HEK293T (cell line): ENCODE results near the gene TTC7B.

Experiments used
- BHLHE40 ChIP-seq: fragments of 450-650 bp; IDR thresholded peaks from 2 replicates; pipeline ENCODE4 v1.6.1; 2016; ENCODE audit warnings: mild to moderate bottlenecking, moderate library complexity, borderline replicate concordance
- FOXA1 ChIP-seq: fragments of 450-650 bp; IDR thresholded peaks from 2 replicates; pipeline ENCODE4 v1.6.1; 2016; ENCODE audit warnings: mild to moderate bottlenecking
- FOXM1 ChIP-seq: fragments of 450-650 bp; IDR thresholded peaks from 2 replicates; pipeline ENCODE4 v1.6.1; 2017; ENCODE audit warnings: mild to moderate bottlenecking, borderline replicate concordance
- HDGF ChIP-seq: fragments of 450-650 bp; IDR thresholded peaks from 2 replicates; pipeline ENCODE4 v1.6.1; 2017; ENCODE audit warnings: antibody characterized with exemption, borderline replicate concordance
- SP1 ChIP-seq: fragments of 450-650 bp; IDR thresholded peaks from 2 replicates; pipeline ENCODE4 v1.6.1; 2017
- ZNF384 ChIP-seq: fragments of 450-650 bp; IDR thresholded peaks from 2 replicates; pipeline ENCODE4 v1.6.1; 2016

- no peak for TF ChIP-seq SP1
- no peak for TF ChIP-seq FOXA1
- TF ChIP-seq FOXM1: no peak
- TF ChIP-seq BHLHE40: no peak
- no peak for TF ChIP-seq HDGF
- TF ChIP-seq ZNF384: no peak
These were observed 146.5 kb downstream of the TTC7B start for GRCh38 chr14:90669731-90670130.
